ENCODE data around the gene PRODH2. TPM values are rescaled to one million over a fixed set of nuclear protein-coding genes. Genes with fewer than 3 reads are reported as not detected.

The PRODH2 gene
- polyA plus RNA-seq (2011; rRNA removed): 0.86 and 0.92 TPM in 2 replicates
- polyA plus RNA-seq (2012; cell fraction: cytosol; rRNA removed): 0.44 and 0.63 TPM in 2 replicates
- 3.8 and 4.4 TPM in 2 replicates for polyA plus RNA-seq (2012; cell fraction: nucleus; rRNA removed)
- 0.55 to 1.0 TPM (median 0.73 TPM) in 3 replicates for polyA plus RNA-seq (2017; fragmentation: RNase III; extraction: RNeasy Plus Mini Kit Qiagen cat#74134 plus additional on column Dnase treatment)
- polyA minus RNA-seq (2011; rRNA and poly(A)+ RNA removed): 1.1 and 1.3 TPM in 2 replicates

GRCh38 chr19:35812220-35813042 is at the start of gene PRODH2:
Gene PRODH2 (minus strand): TSS chr19:35812845. CDS start chr19:35812805, 40 bp downstream.
- ATAC-seq: peak; percentile 55 to 64

GRCh38 chr19:35861640-35862160 is 49.1 kb upstream of the PRODH2 start:
- H3K9me3 ChIP-seq: no peaks in the 10 kb centered on the region
- no peak overlapping the region for H3K27ac ChIP-seq
- 67% methylated on average over 19 of the region's 19 CpGs for WGBS (ENCODE audit: missing lambda C conversion rate)
- H3K4me1 ChIP-seq: no peaks in the 10 kb centered on the region
- POLR2A ChIA-PET: interaction anchor here (1.6 kb wide), 1 partner anchor 8 kb away, joined by 3 read pairs; no protein-coding TSS in a partner anchor
- no peak overlapping the region for H3K4me2 ChIP-seq
- no peak overlapping the region for H3K4me3 ChIP-seq
- FAIRE-seq (no peak), ATAC-seq (no peak), DNase-seq (ENCODE audit: low read depth in 1 of 2, low spot score in 1 of 2) (no peak)
- TF ChIP-seq E2F6 (IDR thresholded peaks at IDR 0.05; ENCODE audit: borderline replicate concordance, low read depth) (no peak), HOXA7 (CRISPR knock-in tag; IDR thresholded peaks at IDR 0.05) (no peak), GATA3 (IDR thresholded peaks at IDR 0.05; ENCODE audit: borderline replicate concordance) (no peak), EHMT2 (IDR thresholded peaks at IDR 0.05; ENCODE audit: low read depth) (no peak)
- CTCF ChIA-PET: interaction anchor here (0.8 to 5.1 kb wide), 3 partner anchors 13 to 71 kb away, joined by 3 to 23 read pairs (median 6); no protein-coding TSS in a partner anchor

More at GRCh38 chr19:35812220-35813042, at the start of gene PRODH2:
- 71% methylated on average over 26 of the region's 26 CpGs for WGBS (ENCODE audit: missing lambda C conversion rate)
- TF ChIP-seq USF2 (IDR thresholded peaks at IDR 0.05): no peak
- TF ChIP-seq ESRRA (IDR thresholded peaks at IDR 0.05; ENCODE audit: borderline replicate concordance, low read length): no peak
- no peak for TF ChIP-seq ZC3H11A (IDR thresholded peaks at IDR 0.05)
- no peak for TF ChIP-seq FOSB (CRISPR knock-in tag; IDR thresholded peaks at IDR 0.05)
- no peak for TF ChIP-seq NPAS2 (CRISPR knock-in tag; IDR thresholded peaks at IDR 0.05; ENCODE audit: borderline replicate concordance)
- no peak for TF ChIP-seq JUNB (IDR thresholded peaks at IDR 0.05)
- no peak for TF ChIP-seq CTCF (IDR thresholded peaks at IDR 0.05)
- no peak for TF ChIP-seq CBX2 (IDR thresholded peaks at IDR 0.05; ENCODE audit: borderline replicate concordance, low read depth)
- TF ChIP-seq EHMT2 (IDR thresholded peaks at IDR 0.05; ENCODE audit: low read depth): no peak
- H3K4me1 ChIP-seq: peaks cover 15% of the 10 kb centered on the region
- CTCF ChIA-PET: interaction anchor here (0.5 to 1.7 kb wide), 7 partner anchors 13 to 361 kb away, joined by 3 to 5 read pairs (median 3); no protein-coding TSS in a partner anchor
- POLR2A ChIA-PET: no interaction called here
- peak within 1 kb of the TSS in 1 of 2 experiments; percentile 36; a peak in 3 of 6 replicates for H3K27ac ChIP-seq
- H3K4me3 ChIP-seq: no peak within 1 kb of the TSS
- no peak for FAIRE-seq
- no peaks in the 10 kb centered on the region for H3K9me3 ChIP-seq
- H3K4me2 ChIP-seq: peak within 1 kb of the TSS; percentile 54
- no peak for DNase-seq (ENCODE audit: low read depth in 1 of 2, low spot score in 1 of 2)

GRCh38 chr19:35860818-35861639 is 48.4 kb upstream of the PRODH2 start:
- ChIA-PET CTCF (interaction anchor here (0.8 to 5.1 kb wide), 4 partner anchors 12 to 71 kb away, joined by 3 to 23 read pairs (median 4); no protein-coding TSS in a partner anchor), POLR2A (interaction anchor here (1.6 kb wide), 1 partner anchor 9 kb away, joined by 3 read pairs; no protein-coding TSS in a partner anchor)
- FAIRE-seq (no peak), ATAC-seq (peak; percentile 5 to 7; a peak in 1 of 6 replicates), DNase-seq (ENCODE audit: low read depth in 1 of 2, low spot score in 1 of 2) (no peak)
- H3K4me1 ChIP-seq: peaks cover 4% of the 10 kb centered on the region; the same call in 1 of the 3 replicates
- WGBS (ENCODE audit: missing lambda C conversion rate): 84% methylated on average over 55 of the region's 55 CpGs
- no peak overlapping the region for H3K4me3 ChIP-seq
- H3K27ac ChIP-seq: no peak overlapping the region
- H3K9me3 ChIP-seq: no peaks in the 10 kb centered on the region
- no peak overlapping the region for H3K4me2 ChIP-seq
- no peak for TF ChIP-seq NFE2L2 (conservative IDR thresholded peaks at IDR 0.05; ENCODE audit: low read length)
- TF ChIP-seq KDM5A (IDR thresholded peaks at IDR 0.05): no peak
- no peak for TF ChIP-seq CHD2 (IDR thresholded peaks at IDR 0.05; ENCODE audit: low read length, partially characterized antibody)
- no peak for TF ChIP-seq SREBF2 (IDR thresholded peaks at IDR 0.05)
- no peak for TF ChIP-seq REST (IDR thresholded peaks at IDR 0.05)
- TF ChIP-seq EHMT2 (IDR thresholded peaks at IDR 0.05; ENCODE audit: low read depth): no peak
- TF ChIP-seq PHF8 (IDR thresholded peaks at IDR 0.05; ENCODE audit: borderline replicate concordance, low read depth): no peak
- no peak for TF ChIP-seq HDAC2 (IDR thresholded peaks at IDR 0.05)
- TF ChIP-seq HES2 (IDR thresholded peaks at IDR 0.05): no peak
- TF ChIP-seq NR3C1 (IDR thresholded peaks at IDR 0.05): no peak

Data from A549 (cell line).